CD4-positive, alpha-beta T cell treated with Interleukin-10 for 1 hour (primary cell): ENCODE measurements around the gene OIT3.

Source experiments
- DNase-seq: peaks from one replicate; pipeline ENCODE4 v3.0.0-alpha.2; 2020

Gene OIT3

GRCh38 chr10:72953687-72954086, 60.1 kb downstream of the OIT3 start:
- DNase-seq: no peak

DNA sequence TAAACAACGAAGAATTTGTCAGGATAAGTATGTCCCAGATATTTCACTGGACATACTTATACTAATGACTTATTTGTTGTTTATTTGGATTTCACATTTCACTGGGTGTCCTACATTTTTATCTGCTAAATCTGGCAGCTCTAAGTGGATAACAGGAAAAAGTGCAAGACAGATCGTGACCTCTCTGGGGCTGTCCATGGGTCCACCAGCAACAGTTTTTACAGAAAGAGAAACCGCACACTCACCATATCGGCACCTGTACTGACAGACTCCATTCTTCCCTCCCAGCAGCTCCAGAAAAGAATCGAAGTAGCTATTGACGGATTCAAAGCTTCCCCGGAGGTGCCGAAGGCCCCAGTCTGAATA, 60.7 kb downstream of the OIT3 start:
- DNase-seq: no peak

- DNase-seq: no peak
These were observed 61.3 kb downstream of the OIT3 start, which contains the start of gene PLA2G12B for GRCh38 chr10:72954596-72955554. Gene PLA2G12B, minus strand, starts transcription at chr10:72954806. Its CDS starts 121 bp downstream, at chr10:72954685.

- DNase-seq: no peak
These were observed 62.5 kb downstream of the OIT3 start for GRCh38 chr10:72956001-72956400.

DNA sequence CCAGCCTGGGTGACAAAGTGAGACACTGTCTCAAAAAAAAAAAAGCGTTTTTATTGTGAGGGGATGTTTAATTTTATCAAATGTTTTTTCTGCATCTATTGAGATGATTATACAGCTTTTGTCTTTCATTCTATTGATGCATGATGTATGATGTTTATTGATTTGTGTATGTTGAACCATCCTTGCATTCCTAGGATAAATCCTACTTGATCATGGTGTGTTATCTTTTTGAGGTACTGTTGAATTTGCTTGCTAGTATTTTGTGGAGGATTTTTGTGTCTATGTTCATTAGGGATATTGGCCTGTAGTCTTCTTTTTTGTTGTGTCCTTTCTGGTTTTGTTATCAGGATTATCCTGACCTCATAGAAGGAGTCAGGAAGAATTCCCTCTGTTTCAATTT, 83.3 kb downstream of the OIT3 start:
- no peak for DNase-seq

- no peak for DNase-seq
These were observed 86.2 kb downstream of the OIT3 start for GRCh38 chr10:72979709-72980108.

GRCh38 chr10:72980348-72980747, 86.8 kb downstream of the OIT3 start:
- no peak for DNase-seq

DNA sequence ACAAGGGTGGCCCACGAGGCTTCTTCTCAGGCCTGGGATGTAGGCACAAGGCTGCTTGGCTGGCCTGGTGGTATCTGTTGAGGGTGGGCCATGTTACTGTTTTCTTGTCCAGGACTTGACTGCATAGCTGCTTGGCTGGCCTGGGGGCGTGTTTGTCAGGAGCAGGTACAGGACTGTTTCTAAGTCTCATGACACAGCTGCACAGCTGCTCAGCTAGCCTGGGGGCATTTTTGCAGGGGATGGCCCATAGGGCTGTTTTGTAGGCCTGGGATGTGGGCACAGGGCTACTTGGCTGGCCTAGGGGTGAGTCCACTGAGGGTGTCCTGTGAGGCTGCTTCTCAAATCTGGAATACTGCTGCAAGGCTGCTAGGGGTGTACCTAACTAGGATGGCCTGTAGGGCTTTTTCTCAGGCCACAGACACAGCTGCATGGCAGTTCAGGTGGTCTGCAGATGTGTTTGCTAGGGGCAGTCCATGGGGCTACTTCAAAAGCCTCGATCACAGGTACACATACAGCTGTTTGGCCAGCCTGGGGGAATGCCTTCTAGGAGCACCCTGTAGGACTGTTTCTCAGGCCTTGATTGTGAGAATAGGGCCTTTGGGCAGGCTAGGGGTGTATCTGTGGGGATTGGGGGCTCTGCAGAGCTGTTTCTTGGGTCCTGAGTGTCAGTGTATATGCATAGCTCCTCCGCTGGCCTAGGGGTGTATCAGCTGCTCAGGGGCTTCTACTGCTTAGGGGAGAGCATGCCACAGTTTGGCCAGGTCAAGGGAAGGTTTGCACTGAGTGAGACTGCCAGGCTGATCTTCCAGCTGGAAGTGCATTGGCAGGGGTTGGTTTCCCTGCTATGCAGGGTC, 87.7 kb downstream of the OIT3 start:
- no peak for DNase-seq

- DNase-seq: no peak
These were observed 88.5 kb downstream of the OIT3 start for GRCh38 chr10:72981882-72982529.
